Renal cortex interstitium (tissue), 11 donors: ENCODE results near the gene DOP1B. TPM values are rescaled to one million over a fixed set of nuclear protein-coding genes. Genes with fewer than 3 reads are reported as not detected.
"Not testable (repeated sequence)": the region's sequence is repeated elsewhere in the genome, so short reads cannot be mapped to it uniquely, and the experiment has no call there.

ENCODE experiments used
- DNase-seq, 11 donors: peaks; one replicate each; pipeline ENCODE4 v3.0.0-alpha.2; 2013; ENCODE audit warnings: low read depth in 9 of 11, low spot score in 4 of 11; ENCODE audit errors: extremely low read depth in 1 of 11
- polyA plus RNA-seq, 3 donors: library from polyadenylated mRNA; unstranded; fragments of 120-200 nt; gene quantifications; one replicate each; pipeline ENCODE4 v1.2.1, GENCODE V29; 2013; ENCODE audit not compliant: insufficient read length in 3 of 3

DOP1B gene
- polyA plus RNA-seq, 3 donors: 6.0 to 8.0 (median 6.8) TPM

DNA sequence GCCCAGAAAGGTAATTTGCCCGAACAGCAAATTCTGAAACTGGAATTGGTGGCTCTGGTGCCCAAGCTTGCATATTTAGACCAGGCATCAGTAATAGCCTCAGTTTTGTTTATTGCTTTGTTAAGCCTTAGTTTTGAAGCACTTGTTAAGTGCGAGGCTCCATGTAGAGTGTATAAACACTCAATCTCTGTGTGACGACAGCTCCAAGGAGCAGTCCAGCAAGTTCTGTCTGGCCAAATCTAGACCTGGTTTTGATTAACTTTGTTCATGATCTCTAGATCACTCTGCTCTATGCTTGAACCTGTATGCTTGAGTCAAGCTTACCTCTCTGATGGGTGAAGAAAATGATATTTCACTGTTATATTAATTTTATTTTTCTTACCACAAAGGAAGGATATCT, 37.4 kb downstream of the DOP1B start:
- DNase-seq: no peak

DNA sequence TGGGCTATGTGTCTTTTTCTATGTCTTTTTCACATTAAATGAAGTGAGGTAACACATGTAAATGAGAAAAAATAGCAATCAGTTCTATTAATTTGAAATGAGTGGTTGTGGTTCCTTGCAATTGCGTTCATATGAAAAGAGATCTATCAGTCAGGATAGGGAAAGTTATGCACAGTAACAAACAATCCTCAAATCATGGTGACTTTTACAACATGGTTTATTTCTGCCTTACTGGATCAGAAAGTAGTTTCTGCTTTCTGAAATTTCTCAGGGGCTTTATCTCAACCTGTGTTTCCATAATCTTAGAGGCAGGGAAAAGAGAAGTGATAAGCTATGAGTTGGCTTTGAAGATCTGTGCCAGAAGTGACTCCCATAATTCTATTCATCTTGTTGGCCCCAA, 39.0 kb downstream of the DOP1B start:
- DNase-seq: no peak

DNA sequence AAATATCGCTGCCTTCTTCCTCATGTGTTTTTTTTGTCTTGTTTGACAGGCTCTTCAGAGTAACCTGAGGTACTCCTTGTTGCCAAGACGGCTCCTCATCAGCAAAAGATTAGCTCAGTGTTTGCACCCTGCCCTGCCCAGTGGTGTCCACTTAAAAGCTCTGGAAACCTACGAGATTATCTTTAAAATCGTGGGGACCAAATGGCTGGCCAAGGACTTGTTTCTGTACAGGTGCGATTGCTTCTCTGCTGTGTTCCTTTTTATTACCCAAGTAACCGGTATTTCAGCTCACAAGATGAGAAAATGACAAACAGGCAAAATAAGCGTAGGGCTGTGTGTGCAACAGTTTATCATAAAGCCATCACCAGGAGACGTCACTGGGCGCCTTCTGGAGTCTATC, 42.4 kb downstream of the DOP1B start:
- DNase-seq: no peak

DNA sequence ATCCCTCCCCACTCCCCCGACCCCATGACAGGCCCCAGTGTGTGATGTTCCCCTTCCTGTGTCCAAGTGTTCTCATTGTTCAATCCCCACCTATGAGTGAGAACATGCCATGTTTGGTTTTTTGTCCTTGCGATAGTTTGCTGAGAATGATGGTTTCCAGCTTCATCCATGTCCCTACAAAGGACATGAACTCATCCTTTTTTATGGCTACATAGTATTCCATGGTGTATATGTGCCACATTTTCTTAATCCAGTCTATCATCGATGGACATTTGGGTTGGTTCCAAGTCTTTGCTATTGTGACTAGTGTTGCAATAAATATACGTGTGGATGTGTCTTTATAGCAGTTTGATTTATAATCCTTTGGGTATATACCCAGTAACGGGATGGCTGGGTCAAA, 43.0 kb downstream of the DOP1B start:
- not testable (repeated sequence) for DNase-seq

DNA sequence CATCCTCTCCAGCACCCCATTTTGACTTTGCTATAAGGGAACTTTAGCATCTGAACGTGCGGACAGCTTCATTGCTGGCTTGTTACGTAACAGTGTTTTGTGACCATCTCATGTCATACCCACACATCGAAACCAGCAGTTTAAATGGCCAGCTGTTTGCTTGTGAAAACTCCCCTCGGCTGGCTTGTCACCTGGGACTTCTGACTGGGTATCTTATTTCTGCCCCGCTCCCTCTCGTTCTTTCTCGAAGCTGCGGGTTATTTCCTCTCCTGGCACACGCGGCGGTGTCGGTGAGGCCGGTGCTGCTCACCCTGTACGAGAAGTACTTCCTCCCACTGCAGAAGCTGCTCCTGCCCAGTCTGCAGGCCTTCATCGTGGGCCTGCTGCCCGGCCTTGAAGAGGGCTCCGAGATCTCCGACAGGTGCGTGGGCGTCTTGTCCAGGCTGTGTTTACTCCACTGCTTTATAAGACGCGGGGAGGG, 43.5 kb downstream of the DOP1B start:
- DNase-seq: no peak

DNA sequence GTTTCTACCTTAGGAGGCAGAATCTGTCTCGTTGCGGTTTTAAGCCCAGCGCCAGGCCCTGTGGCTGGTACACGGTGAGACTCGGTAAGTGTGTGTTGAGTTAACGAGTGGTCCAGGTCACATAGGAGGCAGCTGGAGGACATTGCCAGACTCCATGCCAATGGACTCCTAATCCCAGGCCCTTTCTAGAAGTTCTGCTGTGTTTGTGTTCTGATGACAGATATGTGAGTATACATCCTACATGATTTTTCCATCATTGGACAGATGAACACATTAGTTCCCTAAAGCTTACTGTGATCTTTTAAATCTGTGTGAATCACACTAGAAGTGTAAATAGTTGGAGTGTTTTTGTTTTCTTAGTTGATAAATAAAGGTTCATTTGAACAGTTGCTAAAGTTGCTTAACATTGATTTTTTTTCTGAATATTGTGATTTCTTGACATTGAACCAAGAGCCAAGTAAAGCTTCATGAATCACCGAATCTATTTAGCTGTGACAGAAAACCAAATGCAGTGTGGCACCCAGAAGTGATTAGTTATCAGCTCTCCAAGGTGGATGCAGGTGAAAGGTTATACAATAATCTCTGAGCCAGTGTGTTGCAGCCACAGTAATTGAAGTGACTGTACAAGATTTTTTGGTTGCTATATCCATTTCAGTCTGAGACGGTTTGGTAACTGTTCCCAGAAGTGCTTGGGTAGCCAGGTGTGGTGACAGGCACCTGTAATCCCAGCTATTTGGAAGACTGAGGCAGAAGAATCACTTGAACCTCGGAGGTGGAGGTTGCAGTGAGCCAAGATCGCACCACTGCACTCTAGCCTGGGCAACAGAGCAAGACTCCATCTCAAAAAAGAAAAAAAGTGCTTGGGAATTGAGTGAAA, 46.3 kb downstream of the DOP1B start:
- no peak for DNase-seq

DNA sequence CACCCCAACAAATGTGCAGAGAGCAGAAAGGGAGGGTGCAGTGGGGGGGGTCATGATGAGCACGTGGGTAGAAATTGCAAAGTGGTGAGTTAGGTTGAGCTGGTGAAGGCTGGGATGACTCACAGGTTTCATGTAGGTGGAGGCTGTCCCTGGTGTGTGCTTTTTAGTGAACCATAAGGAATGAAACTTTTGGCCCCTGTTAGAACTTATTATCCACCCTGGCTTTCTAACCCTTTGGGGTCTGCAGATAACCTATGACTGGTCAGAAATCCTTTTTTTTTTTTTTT, 46.9 kb downstream of the DOP1B start:
- no peak for DNase-seq

DNA sequence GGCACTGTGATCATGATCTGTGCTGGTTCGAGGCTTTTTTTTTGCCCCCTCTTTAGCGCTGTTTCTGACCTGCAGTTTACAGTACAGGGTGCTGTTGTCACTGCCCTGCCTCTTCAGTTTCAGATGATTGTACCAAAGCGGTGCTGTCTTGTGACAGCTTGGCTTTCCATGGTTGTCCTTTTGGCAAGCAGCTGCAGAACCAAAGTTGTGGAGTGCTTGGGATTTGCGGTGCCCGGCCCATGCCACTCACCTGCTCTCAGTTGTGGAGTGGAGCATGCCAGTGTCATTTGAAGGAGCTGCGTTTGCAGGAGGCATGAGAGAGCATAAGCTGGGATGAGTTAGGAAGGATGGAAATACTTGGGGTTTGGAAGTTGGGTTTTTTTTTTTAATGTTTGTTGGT, 48.4 kb downstream of the DOP1B start:
- no peak for DNase-seq

DNA sequence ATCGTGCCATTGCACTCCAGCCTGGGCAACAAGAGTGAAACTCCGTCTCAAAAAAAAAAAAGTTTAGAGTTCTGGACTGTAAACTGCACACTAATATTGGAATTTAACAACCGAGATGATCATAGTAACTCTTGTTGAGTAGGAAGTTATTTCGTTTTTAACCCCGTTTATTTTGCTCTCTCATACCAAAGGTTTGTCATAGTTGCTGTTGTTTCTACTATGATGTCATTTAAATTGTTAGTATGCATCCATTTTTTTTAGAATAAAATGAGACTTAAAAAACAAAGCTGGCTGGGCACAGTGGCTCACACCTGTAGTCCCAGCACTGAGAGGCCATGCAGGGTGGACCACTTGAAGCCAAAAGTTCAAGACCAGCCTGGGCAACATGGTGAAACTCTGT, 49.3 kb downstream of the DOP1B start:
- DNase-seq: no peak

Other genes starting within 250 kb of the DOP1B start
- gene SETD4, start 96.3 kb upstream of the DOP1B start, polyA plus RNA-seq: 10 to 100 TPM; 27.1 to 61.6 (median 28.3) TPM
- 10 to 100 TPM; 60.8 to 67.9 (median 66.2) TPM for gene CBR1, start 86.8 kb upstream of the DOP1B start, polyA plus RNA-seq
- gene CBR3, start 21.7 kb upstream of the DOP1B start, polyA plus RNA-seq: 1 to 10 TPM; 1.2 to 2.4 (median 1.6) TPM
- 10 to 100 TPM; 35.6 to 45.7 (median 43.9) TPM for gene MORC3, start 163.4 kb downstream of the DOP1B start, polyA plus RNA-seq
- 10 to 100 TPM in 1 of 3 donors, 1 to 10 TPM in 2; 6.8 to 12.5 (median 8.6) TPM for gene CHAF1B, start 228.6 kb downstream of the DOP1B start, polyA plus RNA-seq